GM12878 (cell line): ENCODE results near the gene ZC3H12D. TPM values are rescaled to one million over a fixed set of nuclear protein-coding genes. Genes with fewer than 3 reads are reported as not detected.

Source experiments
- ATAC-seq: fragments of 200-7000 bp; cut with Tn5 transposase; 3 replicates; pipeline ENCODE4 v1.9.1; 2020; ENCODE audit warnings: mild to moderate bottlenecking, moderate library complexity
- BruUV-seq: library from RNA; stranded (reverse); fragments of 400-500 nt; replicated peaks from 2 replicates; lab custom pipeline; 2021; lab: Mats Ljungman, UMichigan
- CTCF ChIA-PET: fragments of 300-600 bp; sonication (Branson Sonifier 250); formaldehyde crosslinking; extraction: SDS; loops from one replicate; lab custom pipeline; 2021; ENCODE audit warnings: inconsistent platforms; lab: Yijun Ruan, JAX
- POLR2A ChIA-PET: fragments of 350-600 bp; formaldehyde crosslinking; extraction: SDS; loops from one replicate; lab custom pipeline; 2021; ENCODE audit warnings: inconsistent platforms; lab: Charles Lee
- RAD21 ChIA-PET: fragments of 300-600 bp; sonication (Branson Sonifier 250); formaldehyde crosslinking; loops from one replicate; lab custom pipeline; 2023; ENCODE audit warnings: antibody characterized with exemption; ENCODE audit not compliant: unreplicated experiment; lab: Charles Lee
- SMC1A ChIA-PET: fragments of 300-600 bp; sonication (Branson Sonifier 250); formaldehyde crosslinking; loops from one replicate; lab custom pipeline; 2023; ENCODE audit not compliant: unreplicated experiment, uncharacterized antibody; lab: Charles Lee
- DNase-seq: peaks from one replicate; pipeline ENCODE4 v3.0.0-alpha.2; 2011; ENCODE audit warnings: low read depth, low spot score
- FAIRE-seq: peaks from 3 replicates; lab custom pipeline; 2011; peaks lifted over from hg19 to GRCh38; lab: Jason Lieb, UNC
- H2AFZ ChIP-seq: 2 replicates; pipeline ENCODE4 v1.6.0; 2011; ENCODE audit warnings: low read depth, low read length, control low read depth; ENCODE audit not compliant: control insufficient read depth
- H3K27ac ChIP-seq: 2 replicates; pipeline ENCODE4 v1.5.1; 2011; ENCODE audit warnings: control low read depth; ENCODE audit not compliant: control insufficient read depth, insufficient read depth
- H3K27me3 ChIP-seq, 2 experiments: replicated peaks in 1 of 2; 2 replicates each; pipeline versions ENCODE4 v1.6.0 to v1.6.1; 2011; ENCODE audit warnings: low read length in 1 of 2; ENCODE audit not compliant: control insufficient read depth in 2 of 2, insufficient read depth in 2 of 2
- H3K36me3 ChIP-seq, 2 experiments: 2 replicates each; pipeline ENCODE4 v1.5.1; 2011; ENCODE audit warnings: low read length in 1 of 2; ENCODE audit not compliant: control insufficient read depth in 2 of 2, insufficient read depth in 2 of 2
- H3K4me1 ChIP-seq: 2 replicates; pipeline ENCODE4 v1.6.1; 2011; ENCODE audit warnings: mild to moderate bottlenecking, low read length, moderate library complexity, mixed read lengths; ENCODE audit not compliant: control insufficient read depth, insufficient read depth
- H3K4me2 ChIP-seq: 2 replicates; pipeline ENCODE4 v1.6.0; 2011; ENCODE audit warnings: control low read depth; ENCODE audit not compliant: control insufficient read depth, insufficient read depth
- H3K4me3 ChIP-seq: fragments of 200-600 bp; sonication (generic); 2 replicates; pipeline ENCODE4 v1.5.1; 2016
- H3K79me2 ChIP-seq: 2 replicates; pipeline ENCODE4 v1.6.0; 2011; ENCODE audit warnings: low read length; ENCODE audit not compliant: control insufficient read depth, insufficient read depth
- H3K9ac ChIP-seq: 2 replicates; pipeline ENCODE4 v1.8.0; 2011; ENCODE audit warnings: low read length, control low read depth, mixed read lengths; ENCODE audit not compliant: control insufficient read depth, insufficient read depth
- H3K9me3 ChIP-seq: replicated peaks from 3 replicates; pipeline ENCODE4 v1.5.1; 2011; ENCODE audit warnings: mild to moderate bottlenecking, low read length; ENCODE audit not compliant: control insufficient read depth, insufficient read depth
- H4K20me1 ChIP-seq: 2 replicates; pipeline ENCODE4 v1.6.0; 2011; ENCODE audit not compliant: control insufficient read depth, insufficient read depth
- ATF7 ChIP-seq: fragments of 450-650 bp; IDR thresholded peaks from 2 replicates; pipeline ENCODE4 v1.6.1; 2016; ENCODE audit warnings: low read depth, mild to moderate bottlenecking
- CREB1 ChIP-seq: IDR thresholded peaks from 2 replicates; pipeline ENCODE4 v1.6.1; 2012; ENCODE audit warnings: low read depth, mild to moderate bottlenecking, inconsistent platforms
- CREM ChIP-seq: IDR thresholded peaks from 2 replicates; pipeline ENCODE4 v1.6.1; 2014; ENCODE audit warnings: antibody characterized with exemption, low read depth
- CTCF ChIP-seq, 3 experiments: IDR thresholded peaks in 2 of 3; conservative IDR thresholded peaks in 1 of 3; 2 replicates each; pipeline ENCODE4 v1.5.1; 2011; ENCODE audit warnings: low read depth in 3 of 3, low read length in 3 of 3, mild to moderate bottlenecking in 3 of 3, control low read depth in 2 of 3, moderate library complexity in 2 of 3, inconsistent platforms in 1 of 3, mixed read lengths in 1 of 3; ENCODE audit not compliant: control insufficient read depth in 2 of 3, insufficient read depth in 1 of 3; ENCODE audit errors: extremely low read depth in 1 of 3
- RUNX3 ChIP-seq: IDR thresholded peaks from 2 replicates; pipeline ENCODE4 v1.6.1; 2012; ENCODE audit warnings: low read length, inconsistent platforms
- WGBS: methylation state at CpG from one replicate; pipeline ENCODE4 v1.1.6; 2016; ENCODE audit warnings: low lambda C conversion rate; ENCODE audit not compliant: insufficient replicate concordance, insufficient coverage; ENCODE audit errors: missing lambda C conversion rate; 5-methylcytosine and 5-hydroxymethylcytosine counted together
- in situ Hi-C: fragments of 300-500 bp; cut with MboI; formaldehyde crosslinking; loops from 9 replicates; pipeline ENCODE4 v1.14.3; 2018; ENCODE audit warnings: mixed read lengths
- intact Hi-C: fragments of 100-400 bp; cut with micrococcal nuclease; formaldehyde crosslinking; loops from one replicate; pipeline ENCODE4 v1.14.2; 2022; ENCODE audit not compliant: unreplicated experiment
- polyA plus RNA-seq, 11 experiments: library from polyadenylated mRNA; depleted of rRNA in 4 of 11; unstranded in 6 of 11; stranded (reverse) in 5 of 11; fragments of >200 nt; fragmentation: Nextera tagmentation in 4 of 11; fragmentation: Illumina TruSeq in 1 of 11; extraction: Ambion mirVana in 4 of 11; extraction: Trizol in 1 of 11; gene quantifications; 1 replicate in 1 of 11; 2 replicates in 10 of 11; pipeline versions ENCODE4 v1.2.1 to v1.2.3, GENCODE V29; 2011 to 2016; ENCODE audit warnings: inconsistent platforms in 2 of 11, missing spikeins in 2 of 11, low read depth in 1 of 11
- total RNA-seq, 4 experiments: library from RNA; depleted of rRNA in 3 of 4; stranded (reverse); fragments of >200 nt in 3 of 4; fragmentation: Illumina TruSeq in 1 of 4; extraction: Trizol in 1 of 4; gene quantifications; 2 replicates each; pipeline versions ENCODE4 v1.2.1 to v1.2.3, GENCODE V29; 2013 to 2021

Gene ZC3H12D
- total and polyA plus RNA-seq, 10 of the 15 experiments (the other 5 are each of a cell fraction or from before 2014, with no cell fraction given), result 1.4 to 29.7 (median 8.8) TPM

GRCh38 chr6:149487316-149487715, 2.5 kb upstream of the ZC3H12D start:
- intact Hi-C loops (no loop called here), in situ Hi-C loops (no loop called here)
- Histone ChIP-seq H3K4me2 (no peak overlapping the region), H3K36me3 (no peaks in the 10 kb centered on the region), H3K27me3 (no peaks in the 10 kb centered on the region), H3K9ac (no peak overlapping the region), H3K79me2 (peaks cover 30% of the 10 kb centered on the region), H2AFZ (no peak overlapping the region), H3K27ac (no peak overlapping the region), H3K4me1 (peaks cover 32% of the 10 kb centered on the region), H3K9me3 (no peaks in the 10 kb centered on the region), H3K4me3 (no peak overlapping the region), H4K20me1 (no peaks in the 10 kb centered on the region)
- FAIRE-seq (no peak), ATAC-seq (no peak), DNase-seq (no peak)
- ChIA-PET SMC1A (interaction anchor here (1.4 to 3.1 kb wide), 3 partner anchors 55 to 440 kb away, joined by 3 to 9 read pairs (median 4); no protein-coding TSS in a partner anchor), CTCF (interaction anchor here (0.8 to 3.5 kb wide), 8 partner anchors 10 to 462 kb away, joined by 3 to 12 read pairs (median 3); partner anchors contain the start of gene PPIL4), RAD21 (interaction anchor here (1.9 kb wide), 1 partner anchor 8 kb away, joined by 13 read pairs; no protein-coding TSS in a partner anchor), POLR2A (interaction anchor here (1.0 to 1.3 kb wide), 2 partner anchors 10 to 30 kb away, joined by 3 read pairs; no protein-coding TSS in a partner anchor)
- 89% methylated on average over 4 of the region's 4 CpGs for WGBS
- BruUV-seq, result no TSS peak
- TF ChIP-seq CTCF (IDR thresholded peaks at IDR 0.05 in 2 of 3, conservative IDR thresholded peaks at IDR 0.05 in 1 of 3; ENCODE audit: control insufficient read depth in 2 of 3, extremely low read depth in 1 of 3, insufficient read depth in 1 of 3, low read depth in 3 of 3, low read length in 3 of 3) (no peak), CREM (peak; percentile 60; the same call in 1 of the 2 replicates), ATF7 (peak; percentile 83), CREB1 (peak; percentile 42; the same call in 1 of the 2 replicates), RUNX3 (peak; percentile 13; the same call in 1 of the 2 replicates)
